Measurements from ENCODE around the gene ZNF621. TPM values are rescaled to one million over a fixed set of nuclear protein-coding genes. Genes with fewer than 3 reads are reported as not detected.

The ZNF621 gene
- total RNA-seq, 2 donors from 2014 or later = 15.8 to 23.6 TPM

DNA sequence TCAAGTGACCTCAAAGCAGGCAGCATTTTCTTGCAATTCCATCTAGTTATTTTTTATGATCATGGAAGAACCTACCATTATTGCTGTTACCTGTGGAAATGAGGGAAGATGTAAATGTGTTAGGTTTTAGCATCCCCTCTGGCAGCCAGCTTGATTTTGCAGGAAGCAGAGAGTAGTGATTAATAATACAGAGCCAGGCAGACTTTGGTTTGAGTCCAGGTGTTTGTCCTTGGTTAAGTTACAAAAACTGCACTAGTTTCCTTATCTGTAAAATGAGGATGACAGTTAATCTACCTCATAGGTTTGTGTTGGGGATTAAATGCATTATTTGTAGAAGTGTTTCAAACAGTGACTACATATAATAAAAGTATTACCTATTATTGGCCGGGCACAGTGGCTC is 6.7 kb upstream of the ZNF621 start:
- Histone ChIP-seq H3K27me3 (replicated peaks; ENCODE audit: insufficient read depth) (no peaks in the 10 kb centered on the region), H3K4me1 (replicated peaks) (no peaks in the 10 kb centered on the region), H3K27ac (no peak overlapping the region), H3K9me3 (no peaks in the 10 kb centered on the region), H3K36me3 (no peaks in the 10 kb centered on the region), H3K4me3 (no peak overlapping the region)
- WGBS = 86% methylated on average over 1 of the region's 1 CpG
- TF ChIP-seq POLR2AphosphoS5 (IDR thresholded peaks at IDR 0.05) (no peak), POLR2A (IDR thresholded peaks at IDR 0.05) (no peak)
- TF ChIP-seq, protein P1, sequence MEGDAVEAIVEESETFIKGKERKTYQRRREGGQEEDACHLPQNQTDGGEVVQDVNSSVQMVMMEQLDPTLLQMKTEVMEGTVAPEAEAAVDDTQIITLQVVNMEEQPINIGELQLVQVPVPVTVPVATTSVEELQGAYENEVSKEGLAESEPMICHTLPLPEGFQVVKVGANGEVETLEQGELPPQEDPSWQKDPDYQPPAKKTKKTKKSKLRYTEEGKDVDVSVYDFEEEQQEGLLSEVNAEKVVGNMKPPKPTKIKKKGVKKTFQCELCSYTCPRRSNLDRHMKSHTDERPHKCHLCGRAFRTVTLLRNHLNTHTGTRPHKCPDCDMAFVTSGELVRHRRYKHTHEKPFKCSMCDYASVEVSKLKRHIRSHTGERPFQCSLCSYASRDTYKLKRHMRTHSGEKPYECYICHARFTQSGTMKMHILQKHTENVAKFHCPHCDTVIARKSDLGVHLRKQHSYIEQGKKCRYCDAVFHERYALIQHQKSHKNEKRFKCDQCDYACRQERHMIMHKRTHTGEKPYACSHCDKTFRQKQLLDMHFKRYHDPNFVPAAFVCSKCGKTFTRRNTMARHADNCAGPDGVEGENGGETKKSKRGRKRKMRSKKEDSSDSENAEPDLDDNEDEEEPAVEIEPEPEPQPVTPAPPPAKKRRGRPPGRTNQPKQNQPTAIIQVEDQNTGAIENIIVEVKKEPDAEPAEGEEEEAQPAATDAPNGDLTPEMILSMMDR (IDR thresholded peaks at IDR 0.05) = no peak
- DNase-seq (ENCODE audit: low spot score) = no peak
- intact Hi-C loops (cut with DNase I) = no loop called here

- TF ChIP-seq POLR2AphosphoS5 (IDR thresholded peaks at IDR 0.05) (no peak), POLR2A (IDR thresholded peaks at IDR 0.05) (no peak)
- TF ChIP-seq, protein P1 (IDR thresholded peaks at IDR 0.05) = no peak
- intact Hi-C loops (cut with DNase I) = no loop called here
- no peak overlapping the region for H3K27ac ChIP-seq
- H3K27me3 ChIP-seq (replicated peaks; ENCODE audit: insufficient read depth) = no peaks in the 10 kb centered on the region
- no peak for DNase-seq (ENCODE audit: low spot score)
- H3K36me3 ChIP-seq = no peaks in the 10 kb centered on the region
- no peaks in the 10 kb centered on the region for H3K4me1 ChIP-seq (replicated peaks)
- H3K9me3 ChIP-seq = no peaks in the 10 kb centered on the region
- 97% methylated on average over 1 of the region's 1 CpG for WGBS
- no peak overlapping the region for H3K4me3 ChIP-seq
Observed at GRCh38 chr3:40518848-40519247, 5.9 kb upstream of the ZNF621 start.

DNA sequence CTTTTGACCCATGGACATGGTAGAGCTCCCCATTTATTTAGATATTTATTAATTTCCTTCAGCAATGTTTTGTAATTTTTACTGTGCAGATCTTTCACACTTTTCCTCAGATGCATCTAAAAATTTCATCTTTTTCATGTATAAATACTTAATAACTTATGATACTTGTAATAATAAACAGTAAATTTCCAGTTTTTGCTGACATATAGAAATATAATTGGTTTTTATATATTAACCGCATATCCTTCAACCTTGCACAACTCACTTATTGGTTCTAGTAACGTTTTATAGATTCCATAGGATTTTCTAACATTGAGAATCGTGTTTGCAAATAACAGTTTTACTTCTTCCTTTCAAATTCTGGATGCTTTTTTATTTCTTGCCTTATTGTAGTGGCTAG is 3.5 kb upstream of the ZNF621 start:
- WGBS = 95% methylated on average over 3 of the region's 3 CpGs
- H3K4me1 ChIP-seq (replicated peaks) = no peaks in the 10 kb centered on the region
- intact Hi-C loops (cut with DNase I) = no loop called here

GRCh38 chr3:40523781-40524180 is 979 bp upstream of the ZNF621 start:
- no peaks in the 10 kb centered on the region for H3K4me1 ChIP-seq (replicated peaks)
- TF ChIP-seq POLR2AphosphoS5 (IDR thresholded peaks at IDR 0.05) (no peak), POLR2A (IDR thresholded peaks at IDR 0.05) (no peak)
- TF ChIP-seq, protein P1 (IDR thresholded peaks at IDR 0.05) = no peak
- no peaks in the 10 kb centered on the region for H3K27me3 ChIP-seq (replicated peaks; ENCODE audit: insufficient read depth)
- WGBS = 37% methylated on average over 2 of the region's 2 CpGs
- intact Hi-C loops (cut with DNase I) = no loop called here
- peak; percentile 14 for DNase-seq (ENCODE audit: low spot score)
- H3K27ac ChIP-seq = peak overlapping the region; percentile 81 to 88
- H3K4me3 ChIP-seq = peak overlapping the region in 1 of 2 donors; percentile 63
- H3K36me3 ChIP-seq = no peaks in the 10 kb centered on the region
- H3K9me3 ChIP-seq = no peaks in the 10 kb centered on the region

More for the DNA sequence above, 3.5 kb upstream of the ZNF621 start:
- Histone ChIP-seq H3K27me3 (replicated peaks; ENCODE audit: insufficient read depth) (no peaks in the 10 kb centered on the region), H3K9me3 (no peaks in the 10 kb centered on the region), H3K4me3 (no peak overlapping the region), H3K36me3 (no peaks in the 10 kb centered on the region), H3K27ac (no peak overlapping the region)
- no peak for DNase-seq (ENCODE audit: low spot score)
- TF ChIP-seq POLR2A (IDR thresholded peaks at IDR 0.05) (no peak), POLR2AphosphoS5 (IDR thresholded peaks at IDR 0.05) (no peak)
- TF ChIP-seq, protein P1 (IDR thresholded peaks at IDR 0.05) = no peak

GRCh38 chr3:40524222-40524567 is 565 bp upstream of the ZNF621 start:
- H3K9me3 ChIP-seq = no peaks in the 10 kb centered on the region
- peak overlapping the region; percentile 63 to 82 for H3K4me3 ChIP-seq
- DNase-seq (ENCODE audit: low spot score) = no peak
- intact Hi-C loops (cut with DNase I) = no loop called here
- no peaks in the 10 kb centered on the region for H3K27me3 ChIP-seq (replicated peaks; ENCODE audit: insufficient read depth)
- H3K36me3 ChIP-seq = no peaks in the 10 kb centered on the region
- H3K27ac ChIP-seq = peak overlapping the region; percentile 81 to 88
- TF ChIP-seq, protein P1 (IDR thresholded peaks at IDR 0.05) = no peak
- TF ChIP-seq POLR2A (IDR thresholded peaks at IDR 0.05) (no peak), POLR2AphosphoS5 (IDR thresholded peaks at IDR 0.05) (no peak)
- no peaks in the 10 kb centered on the region for H3K4me1 ChIP-seq (replicated peaks)
- WGBS = 20% methylated on average over 5 of the region's 5 CpGs

All from prostate gland (tissue), 2 donors.